Adrenal gland (tissue), 12 donors: ENCODE measurements around the gene PSMB4. TPM values are rescaled to one million over a fixed set of nuclear protein-coding genes. Genes with fewer than 3 reads are reported as not detected.
"Not testable (repeated sequence)": the region's sequence is repeated elsewhere in the genome, so short reads cannot be mapped to it uniquely, and the experiment has no call there.

Experiments used
- DNase-seq, 7 donors: peaks; one replicate each; pipeline ENCODE4 v3.0.0-alpha.2; 2019 to 2020
- H3K27ac ChIP-seq, 5 donors: fragments of 200-600 bp; sonication (generic) in 4 of 5; 1 replicate in 3 of 5; 2 replicates in 2 of 5; pipeline versions ENCODE4 v1.5.1 to v1.8.0; 2016 to 2020; ENCODE audit warnings: mild to moderate bottlenecking in 1 of 5
- H3K27me3 ChIP-seq: fragments of 200-600 bp; 2 replicates; pipeline ENCODE4 v1.8.0; 2021
- H3K36me3 ChIP-seq, 2 donors: fragments of 200-600 bp; replicated peaks in 1 of 2; 1 replicate in 1 of 2; 2 replicates in 1 of 2; pipeline versions ENCODE4 v1.5.1 to v1.8.0; 2018 to 2022
- H3K4me1 ChIP-seq, 2 donors: fragments of 200-600 bp; replicated peaks in 1 of 2; 1 replicate in 1 of 2; 2 replicates in 1 of 2; pipeline versions ENCODE4 v1.5.1 to v1.8.0; 2018 to 2021
- H3K4me3 ChIP-seq, 4 donors: fragments of 200-600 bp; sonication (generic) in 3 of 4; one replicate each; pipeline ENCODE4 v1.5.1; 2016 to 2018
- H3K9me3 ChIP-seq, 3 donors: fragments of 200-600 bp; sonication (generic) in 1 of 3; replicated peaks in 1 of 3; 1 replicate in 2 of 3; 2 replicates in 1 of 3; pipeline versions ENCODE4 v1.5.1 to v1.8.0; 2016 to 2021
- POLR2A ChIP-seq, 2 donors: fragments of 450-650 bp; IDR thresholded peaks; one replicate each; pipeline ENCODE4 v1.6.1; 2017; ENCODE audit warnings: antibody characterized with exemption in 2 of 2, mild to moderate bottlenecking in 2 of 2, moderate library complexity in 1 of 2
- WGBS, 4 donors: extraction: QIAGEN DNeasy Blood & Tissue Kit in 2 of 4; methylation state at CpG; one replicate each; pipeline versions ENCODE4 v1.1.5 to v1.1.7; 2013 to 2017; 5-methylcytosine and 5-hydroxymethylcytosine counted together
- intact Hi-C, 2 donors: fragments of 100-400 bp; cut with DNase I; formaldehyde crosslinking; loops; one replicate each; pipeline versions ENCODE4 v1.14.1 to v1.15.0; 2022 to 2023
- polyA plus RNA-seq, 3 donors: library from polyadenylated mRNA; stranded (reverse); fragments of 200-250 nt in 2 of 3; fragments of 350-450 nt in 1 of 3; fragmentation: Illumina TruSeq in 1 of 3; extraction: RNeasy Lipid Tissue Mini Kit (QIAGEN cat#74804) in 1 of 3; gene quantifications; one replicate each; pipeline ENCODE4 v1.2.3, GENCODE V29; 2013 to 2014
- total RNA-seq, 9 donors: library from RNA; depleted of rRNA in 4 of 9; stranded (reverse); fragments of >200 nt in 4 of 9; fragments of 120-200 nt in 1 of 9; fragmentation: NEBNext Ultra II Directional in 1 of 9; extraction: Animal tissue kit (Norgen Biotek cat#: 25700) in 1 of 9; gene quantifications; one replicate each; pipeline versions ENCODE4 v1.1.0 to v1.2.4, GENCODE V29; 2013 to 2023
- TF ChIP-seq, protein P1 (sequence below), 6 experiments: fragments of 450-650 bp in 4 of 6; fragments of 200-600 bp in 2 of 6; sonication (generic) in 1 of 6; IDR thresholded peaks; 1 replicate in 5 of 6; 2 replicates in 1 of 6; pipeline versions ENCODE4 v1.5.1 to v1.8.0; 2016 to 2021; ENCODE audit warnings: antibody characterized with exemption in 6 of 6, mild to moderate bottlenecking in 2 of 6, moderate library complexity in 1 of 6
- donor health status: healthy with polysubstance abuse.
- donor health status: Bipolar disorder and iron deficiency.
- donor health status: DM: yes; HTN: yes; CAD: no.
- donor health status: DM: no; HTN: no; CAD: no.
- donor health status: DM: no; HTN: no; CAD: no.
- donor health status: DM: yes; HTN: yes; CAD: no.

PSMB4 gene
- total and polyA plus RNA-seq, 12 donors, result 204 to 634 (median 347) TPM

DNA sequence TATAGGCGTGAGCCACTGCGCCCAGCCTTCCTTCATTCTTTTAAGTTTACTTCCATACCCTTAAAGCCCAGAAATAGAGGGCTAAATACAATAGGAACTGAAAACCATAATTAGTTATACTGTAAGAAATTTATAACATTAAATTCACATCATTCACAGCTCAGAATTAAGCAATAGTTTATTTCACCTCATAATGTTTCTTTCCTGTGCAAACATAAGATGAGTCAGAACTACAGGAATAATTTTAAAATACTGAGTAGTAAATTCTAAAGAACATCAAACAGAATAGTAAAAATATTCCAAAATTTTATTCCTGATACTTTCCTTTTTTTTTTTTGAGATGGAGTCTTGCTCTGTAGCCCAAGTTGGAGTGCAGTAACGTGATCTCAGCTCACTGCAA lies 35.8 kb downstream of the PSMB4 start:
- Histone ChIP-seq H3K4me3 (no peak overlapping the region), H3K27ac (peak overlapping the region in 1 of 5 donors; percentile 21), H3K36me3 (peaks cover 0 to 11% of the 10 kb centered on the region in 2 donors), H3K27me3 (no peaks in the 10 kb centered on the region), H3K9me3 (no peaks in the 10 kb centered on the region), H3K4me1 (peaks cover 7 to 18% of the 10 kb centered on the region in 2 donors)
- 86 to 93% (median 91%) methylated on average over 3 of the region's 3 CpGs for WGBS, 4 donors
- intact Hi-C loops, result loop anchor here in 1 of 2 donors (2.0 kb wide), 1 partner anchor 14 kb away; no protein-coding TSS in a partner anchor
- TF ChIP-seq, protein P1, sequence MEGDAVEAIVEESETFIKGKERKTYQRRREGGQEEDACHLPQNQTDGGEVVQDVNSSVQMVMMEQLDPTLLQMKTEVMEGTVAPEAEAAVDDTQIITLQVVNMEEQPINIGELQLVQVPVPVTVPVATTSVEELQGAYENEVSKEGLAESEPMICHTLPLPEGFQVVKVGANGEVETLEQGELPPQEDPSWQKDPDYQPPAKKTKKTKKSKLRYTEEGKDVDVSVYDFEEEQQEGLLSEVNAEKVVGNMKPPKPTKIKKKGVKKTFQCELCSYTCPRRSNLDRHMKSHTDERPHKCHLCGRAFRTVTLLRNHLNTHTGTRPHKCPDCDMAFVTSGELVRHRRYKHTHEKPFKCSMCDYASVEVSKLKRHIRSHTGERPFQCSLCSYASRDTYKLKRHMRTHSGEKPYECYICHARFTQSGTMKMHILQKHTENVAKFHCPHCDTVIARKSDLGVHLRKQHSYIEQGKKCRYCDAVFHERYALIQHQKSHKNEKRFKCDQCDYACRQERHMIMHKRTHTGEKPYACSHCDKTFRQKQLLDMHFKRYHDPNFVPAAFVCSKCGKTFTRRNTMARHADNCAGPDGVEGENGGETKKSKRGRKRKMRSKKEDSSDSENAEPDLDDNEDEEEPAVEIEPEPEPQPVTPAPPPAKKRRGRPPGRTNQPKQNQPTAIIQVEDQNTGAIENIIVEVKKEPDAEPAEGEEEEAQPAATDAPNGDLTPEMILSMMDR (IDR thresholded peaks at IDR 0.05), result no peak
- no peak for TF ChIP-seq POLR2A (IDR thresholded peaks at IDR 0.05)
- DNase-seq, result no peak

DNA sequence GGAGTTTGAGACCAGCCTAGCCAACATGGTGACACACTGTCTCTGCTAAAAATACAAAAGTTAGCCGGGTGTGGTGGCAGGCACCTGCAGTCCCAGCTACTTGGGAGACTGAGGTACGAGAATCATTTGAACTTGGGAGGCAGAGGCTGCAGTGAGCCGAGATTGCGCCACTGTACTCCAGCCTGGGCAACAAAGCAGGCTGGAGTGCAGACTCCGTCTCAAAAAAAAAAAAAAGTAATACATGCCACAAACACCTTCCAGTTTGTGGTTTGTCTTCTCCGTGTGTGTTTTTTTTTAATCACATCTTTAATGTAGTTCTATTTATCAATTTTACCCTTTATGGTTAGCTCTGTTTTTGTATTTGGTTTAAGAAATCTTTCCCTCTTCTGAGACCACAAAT lies 37.6 kb downstream of the PSMB4 start:
- DNase-seq, result no peak
- Histone ChIP-seq H3K36me3 (peaks cover 0 to 18% of the 10 kb centered on the region in 2 donors), H3K9me3 (no peaks in the 10 kb centered on the region), H3K27ac (no peak overlapping the region), H3K4me3 (no peak overlapping the region), H3K27me3 (no peaks in the 10 kb centered on the region), H3K4me1 (peaks cover 10 to 34% of the 10 kb centered on the region in 2 donors)
- TF ChIP-seq, protein P1 (IDR thresholded peaks at IDR 0.05), result no peak
- TF ChIP-seq POLR2A (IDR thresholded peaks at IDR 0.05), result no peak
- intact Hi-C loops, result no loop called here
- 74 to 79% (median 76%) methylated on average over 6 of the region's 6 CpGs for WGBS, 4 donors

DNA sequence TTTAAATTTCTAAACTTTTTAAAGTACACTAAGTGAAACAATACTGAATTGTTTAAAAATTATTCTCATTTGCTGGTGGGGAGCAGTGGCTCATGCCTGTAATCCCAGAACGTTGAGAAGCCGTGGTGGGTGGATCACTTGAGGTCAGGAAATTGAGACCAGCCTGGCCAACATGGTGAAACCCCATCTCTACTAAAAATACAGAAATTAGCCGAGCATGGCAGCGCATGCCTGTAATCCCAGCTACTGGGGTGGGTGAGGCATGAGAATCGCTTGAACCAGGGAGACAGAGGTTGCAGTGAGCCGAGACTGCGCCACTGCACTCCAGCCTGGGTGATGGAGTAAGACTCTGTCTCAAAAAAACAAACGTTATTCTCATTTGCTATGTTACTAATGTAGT lies 38.0 kb downstream of the PSMB4 start:
- H3K27me3 ChIP-seq, DNase-seq, intact Hi-C loops, H3K4me3 ChIP-seq, H3K9me3 ChIP-seq, H3K27ac ChIP-seq: not testable (repeated sequence)
- WGBS, 4 donors, result 70 to 85% (median 74%) methylated on average over 8 of the region's 8 CpGs
- Histone ChIP-seq H3K4me1 (peaks cover 10 to 34% of the 10 kb centered on the region in 2 donors), H3K36me3 (peaks cover 0 to 19% of the 10 kb centered on the region in 2 donors)

DNA sequence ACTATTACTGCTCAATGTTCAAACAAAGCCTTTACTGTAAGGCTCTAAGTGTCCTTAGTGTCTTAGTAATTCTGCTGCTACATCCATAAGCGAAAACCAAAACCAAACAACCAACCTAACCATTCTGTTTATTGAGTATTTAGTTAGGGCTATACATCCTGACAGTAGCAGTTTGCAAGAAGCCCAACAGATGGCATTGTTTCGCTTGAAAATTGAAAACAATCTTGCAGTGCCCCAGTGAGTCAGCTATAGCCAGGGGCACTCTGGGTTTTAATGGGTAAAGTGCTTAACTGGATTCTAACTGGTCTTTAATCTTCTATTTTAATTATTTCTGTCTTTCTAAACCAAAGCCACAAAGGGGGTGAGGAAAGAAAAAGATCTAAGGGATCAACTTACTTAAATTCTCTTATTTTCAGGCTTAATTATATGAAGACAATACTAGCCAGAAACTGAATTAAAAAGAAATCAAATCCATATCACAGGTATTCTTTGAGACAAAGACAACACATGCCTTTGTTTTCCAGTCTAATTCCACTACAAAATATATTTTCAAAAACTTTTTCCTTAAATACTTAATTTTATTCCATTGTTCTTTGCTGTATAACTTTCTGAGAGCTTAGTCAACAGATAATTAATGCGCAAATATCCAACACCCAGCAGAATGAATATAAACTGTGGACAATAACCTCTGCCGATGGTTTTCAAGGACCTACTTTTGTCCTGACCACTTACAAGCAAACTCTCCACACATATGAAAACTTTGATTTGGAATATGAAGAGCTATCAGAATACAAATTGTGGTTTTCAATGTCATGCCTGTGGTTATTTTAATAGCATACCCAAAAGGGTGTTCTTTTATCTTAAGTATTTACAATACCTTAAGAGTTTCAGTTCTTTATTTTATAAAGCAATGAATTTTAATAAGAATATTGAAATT lies 44.7 kb downstream of the PSMB4 start:
- Histone ChIP-seq H3K36me3 (peaks cover 0 to 12% of the 10 kb centered on the region in 2 donors), H3K4me1 (peaks cover 3 to 55% of the 10 kb centered on the region in 2 donors), H3K27ac (peak overlapping the region in 3 of 5 donors; percentile 7 to 38 (median 31)), H3K9me3 (no peaks in the 10 kb centered on the region), H3K4me3 (no peak overlapping the region), H3K27me3 (no peaks in the 10 kb centered on the region)
- intact Hi-C loops, result no loop called here
- peak; percentile 57 to 84 (median 64) for DNase-seq
- WGBS, 4 donors, result 38 to 44% (median 41%) methylated on average over 4 of the region's 4 CpGs
- TF ChIP-seq, protein P1 (IDR thresholded peaks at IDR 0.05), result peak; percentile 42 to 77 (median 75)
- TF ChIP-seq POLR2A (IDR thresholded peaks at IDR 0.05), result no peak
